ENCODE measurements around the gene EHHADH.
A peak's percentile ranks its signal among the peaks of the same experiment; 100 is the strongest.
"Not testable (repeated sequence)": the region's sequence is repeated elsewhere in the genome, so short reads cannot be mapped to it uniquely, and the experiment has no call there.

Gene EHHADH

DNA sequence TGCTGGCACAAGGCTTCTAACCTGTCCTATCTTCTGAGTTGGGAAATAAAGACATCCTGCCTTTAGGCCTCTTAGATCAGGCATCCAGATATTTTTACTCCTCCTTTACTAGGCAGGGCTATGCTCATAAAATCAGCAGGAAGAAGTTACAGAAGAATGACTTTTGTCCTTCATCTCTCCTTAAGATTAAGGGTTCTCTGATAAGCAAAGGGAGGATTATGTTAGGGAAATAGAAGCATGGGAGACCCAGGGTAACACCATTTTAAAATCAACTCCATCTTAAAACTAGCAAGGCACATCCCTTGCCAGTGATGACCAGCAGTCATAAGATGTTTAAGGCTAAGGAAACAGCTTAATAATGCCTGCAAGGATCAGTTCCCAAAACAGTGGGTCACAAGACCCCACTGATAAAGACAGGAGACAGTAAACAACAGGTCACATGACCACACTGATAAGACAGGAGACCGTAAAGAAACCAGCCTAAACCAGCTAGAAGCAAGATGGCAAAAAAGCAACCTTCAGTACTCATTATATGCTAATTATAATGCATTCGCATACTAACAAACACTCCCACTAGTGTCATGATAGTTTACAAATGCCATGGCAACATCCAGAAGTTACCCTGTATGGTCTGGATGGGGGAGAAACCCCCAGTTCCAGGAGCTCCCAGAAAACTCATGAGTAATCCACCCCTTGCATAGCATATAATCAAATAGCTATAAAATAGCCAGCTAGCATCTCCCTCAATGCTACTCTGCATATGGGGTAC lies 14.5 kb upstream of the EHHADH start:
- no peak overlapping the region for H3K4me3 ChIP-seq (ENCODE audit: low read depth, low read length)
- DNase-seq (ENCODE audit: low read depth), result no peak
- TF ChIP-seq, protein P1, sequence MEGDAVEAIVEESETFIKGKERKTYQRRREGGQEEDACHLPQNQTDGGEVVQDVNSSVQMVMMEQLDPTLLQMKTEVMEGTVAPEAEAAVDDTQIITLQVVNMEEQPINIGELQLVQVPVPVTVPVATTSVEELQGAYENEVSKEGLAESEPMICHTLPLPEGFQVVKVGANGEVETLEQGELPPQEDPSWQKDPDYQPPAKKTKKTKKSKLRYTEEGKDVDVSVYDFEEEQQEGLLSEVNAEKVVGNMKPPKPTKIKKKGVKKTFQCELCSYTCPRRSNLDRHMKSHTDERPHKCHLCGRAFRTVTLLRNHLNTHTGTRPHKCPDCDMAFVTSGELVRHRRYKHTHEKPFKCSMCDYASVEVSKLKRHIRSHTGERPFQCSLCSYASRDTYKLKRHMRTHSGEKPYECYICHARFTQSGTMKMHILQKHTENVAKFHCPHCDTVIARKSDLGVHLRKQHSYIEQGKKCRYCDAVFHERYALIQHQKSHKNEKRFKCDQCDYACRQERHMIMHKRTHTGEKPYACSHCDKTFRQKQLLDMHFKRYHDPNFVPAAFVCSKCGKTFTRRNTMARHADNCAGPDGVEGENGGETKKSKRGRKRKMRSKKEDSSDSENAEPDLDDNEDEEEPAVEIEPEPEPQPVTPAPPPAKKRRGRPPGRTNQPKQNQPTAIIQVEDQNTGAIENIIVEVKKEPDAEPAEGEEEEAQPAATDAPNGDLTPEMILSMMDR (IDR thresholded peaks at IDR 0.05; ENCODE audit: insufficient read depth, low read depth, low read length, missing control alignments), result no peak

DNA sequence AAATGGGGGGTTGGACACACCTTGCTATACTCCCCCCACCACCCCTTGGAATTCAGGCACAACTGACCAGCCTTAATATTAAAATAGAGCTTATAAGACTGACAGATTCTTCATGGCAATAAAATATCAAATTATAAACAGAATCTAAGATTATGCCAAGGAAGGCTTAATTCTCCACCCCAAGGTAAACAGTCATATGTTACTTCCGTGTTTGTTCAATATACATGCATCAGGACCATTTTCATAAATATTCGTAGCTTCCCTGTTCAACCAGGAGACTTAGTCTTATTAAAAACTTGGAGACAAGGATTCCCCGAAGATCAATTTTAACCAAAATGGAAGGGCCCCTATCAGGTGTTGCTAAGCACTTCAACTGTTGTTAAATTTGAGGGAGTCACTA lies 13.3 kb upstream of the EHHADH start:
- DNase-seq (ENCODE audit: low read depth), result no peak
- H3K4me3 ChIP-seq (ENCODE audit: low read depth, low read length), result no peak overlapping the region
- TF ChIP-seq, protein P1 (IDR thresholded peaks at IDR 0.05; ENCODE audit: insufficient read depth, low read depth, low read length, missing control alignments), result no peak

DNA sequence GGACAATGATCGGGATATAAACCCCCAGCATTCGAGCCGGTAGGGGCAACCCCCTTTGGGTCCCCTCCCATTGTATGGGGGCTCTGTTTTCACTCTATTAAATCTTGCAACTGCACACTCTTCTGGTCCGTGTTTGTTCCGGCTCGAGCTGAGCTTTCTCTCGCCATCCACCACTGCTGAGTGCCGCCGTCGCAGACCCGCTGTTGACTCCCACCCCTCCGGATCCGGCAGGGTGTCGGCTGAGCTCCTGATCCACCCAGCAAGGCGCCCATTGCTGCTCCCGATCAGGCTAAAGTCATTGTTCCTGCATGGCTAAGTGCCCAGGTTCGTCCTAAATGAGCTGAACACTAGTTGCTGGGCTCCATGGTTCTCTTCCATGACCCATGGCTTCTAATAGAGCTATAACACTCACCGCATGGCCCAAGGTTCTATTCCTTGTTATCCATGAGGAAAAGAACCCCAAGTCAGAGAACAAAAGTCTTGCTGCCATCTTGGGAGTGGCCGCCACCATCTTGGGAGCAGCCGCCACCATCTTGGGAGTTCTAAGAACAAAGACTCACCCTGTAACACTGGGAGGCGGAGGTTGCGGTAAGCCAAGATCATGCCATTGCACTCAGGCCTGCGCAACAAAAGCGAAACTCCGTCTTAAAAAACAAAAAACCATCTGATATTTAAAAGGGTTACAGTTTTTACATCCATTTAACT lies 11.2 kb upstream of the EHHADH start:
- no peak overlapping the region for H3K4me3 ChIP-seq (ENCODE audit: low read depth, low read length)
- no peak for DNase-seq (ENCODE audit: low read depth)
- TF ChIP-seq, protein P1 (IDR thresholded peaks at IDR 0.05; ENCODE audit: insufficient read depth, low read depth, low read length, missing control alignments), result no peak

DNA sequence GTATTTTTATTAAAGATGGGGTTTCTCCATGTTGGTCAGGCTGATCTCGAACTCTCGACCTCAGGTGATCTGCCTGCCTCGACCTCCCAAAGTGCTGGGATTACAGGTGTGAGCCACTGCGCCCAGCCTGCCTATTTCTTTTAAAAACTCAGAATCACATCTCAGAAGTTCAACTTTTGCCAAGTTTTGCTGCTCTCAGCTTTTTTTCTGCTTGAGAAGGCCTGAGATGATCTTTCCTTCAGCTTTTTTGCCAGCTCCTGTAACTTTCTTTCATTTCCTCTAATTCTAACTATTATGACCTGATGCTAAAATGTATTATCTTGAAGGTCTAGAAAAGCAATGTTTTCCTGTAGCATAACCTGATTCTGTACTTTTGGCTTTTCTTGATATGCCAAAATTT lies 9.6 kb upstream of the EHHADH start:
- H3K4me3 ChIP-seq (ENCODE audit: low read depth, low read length), result no peak overlapping the region
- TF ChIP-seq, protein P1 (IDR thresholded peaks at IDR 0.05; ENCODE audit: insufficient read depth, low read depth, low read length, missing control alignments), result no peak
- no peak for DNase-seq (ENCODE audit: low read depth)

DNA sequence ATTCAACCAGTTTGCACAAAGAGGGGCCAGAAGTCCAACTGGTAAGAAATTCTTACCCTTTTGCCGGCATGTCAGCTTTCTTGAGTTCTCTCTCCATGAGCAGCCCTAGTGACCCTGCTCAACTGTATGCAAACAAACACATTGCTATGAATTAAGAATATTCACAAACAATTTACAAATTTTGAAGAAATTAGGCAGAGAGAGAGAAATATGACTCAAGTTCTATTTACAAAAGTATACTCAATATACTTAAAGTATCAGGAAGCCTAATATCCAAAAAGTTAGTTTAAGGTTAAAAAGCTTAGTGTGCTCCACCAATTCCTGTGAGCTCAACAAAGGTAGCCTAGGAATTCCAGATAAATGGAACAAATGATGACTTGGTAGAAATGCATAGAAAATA lies 3.5 kb upstream of the EHHADH start:
- no peak for DNase-seq (ENCODE audit: low read depth)
- H3K4me3 ChIP-seq (ENCODE audit: low read depth, low read length), result no peak overlapping the region
- TF ChIP-seq, protein P1 (IDR thresholded peaks at IDR 0.05; ENCODE audit: insufficient read depth, low read depth, low read length, missing control alignments), result no peak

DNA sequence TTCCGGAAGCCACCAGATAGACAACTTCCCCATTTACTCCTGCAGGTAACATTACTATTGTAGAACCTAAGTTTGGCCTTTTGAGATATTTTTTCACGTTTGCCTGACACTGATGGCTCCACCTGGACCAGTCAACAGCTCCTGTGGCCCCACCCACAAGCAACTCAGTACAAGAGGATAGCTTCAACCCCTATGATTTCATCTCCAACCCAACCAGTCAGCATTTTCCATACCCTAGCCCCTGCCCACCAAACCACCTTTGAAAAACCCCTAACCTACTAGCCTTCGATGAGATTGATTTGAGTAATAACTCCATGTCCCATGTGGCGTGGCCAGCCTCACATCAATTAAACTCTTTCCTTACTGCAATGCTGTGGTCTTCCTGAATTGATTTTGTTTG lies 950 bp upstream of the EHHADH start:
- no peak for DNase-seq (ENCODE audit: low read depth)
- TF ChIP-seq, protein P1 (IDR thresholded peaks at IDR 0.05; ENCODE audit: insufficient read depth, low read depth, low read length, missing control alignments), result no peak
- H3K4me3 ChIP-seq (ENCODE audit: low read depth, low read length), result no peak overlapping the region

DNA sequence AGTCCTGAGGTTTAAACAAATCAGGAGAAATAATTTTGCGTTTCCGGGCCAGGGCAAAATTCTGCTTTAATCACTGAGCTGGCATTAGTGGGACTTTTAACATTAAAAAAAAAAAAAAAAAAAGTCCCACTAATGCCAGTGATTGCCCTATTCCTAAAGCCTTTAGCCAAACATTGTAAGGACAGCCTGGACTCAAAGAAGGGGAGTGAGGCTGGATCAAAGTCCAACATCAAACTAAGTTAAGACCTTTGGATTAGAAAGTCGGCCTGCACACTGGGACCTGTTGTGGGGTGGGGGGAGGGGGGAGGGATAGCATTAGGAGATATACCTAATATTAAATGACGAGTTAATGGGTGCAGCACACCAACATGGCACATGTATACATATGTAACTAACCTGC lies 716 bp downstream of the EHHADH start:
- peak overlapping the region; percentile 55; the same call in 1 of the 2 replicates for H3K4me3 ChIP-seq (ENCODE audit: low read depth, low read length)
- not testable (repeated sequence) for DNase-seq (ENCODE audit: low read depth)

Measured in GM12865 (cell line).